WTC11 (cell line): ENCODE measurements around the gene SLC5A8. TPM values are rescaled to one million over a fixed set of nuclear protein-coding genes. Genes with fewer than 3 reads are reported as not detected.

Experiments used
- ATAC-seq: fragments of 200-7000 bp; cut with Tn5 transposase; 2 replicates; pipeline ENCODE4 v1.10.0; 2021; ENCODE audit warnings: mild to moderate bottlenecking, moderate library complexity
- CTCF ChIA-PET: fragments of 300-600 bp; sonication (Branson Sonifier 250); formaldehyde crosslinking; loops from one replicate; lab custom pipeline; 2021; ENCODE audit warnings: antibody characterized with exemption; lab: Charles Lee
- POLR2A ChIA-PET: fragments of 350-600 bp; sonication (Branson Sonifier 250); formaldehyde crosslinking; loops from one replicate; lab custom pipeline; 2021; ENCODE audit warnings: antibody characterized with exemption; lab: Charles Lee
- DNase-seq: peaks from one replicate; pipeline ENCODE4 v3.0.0; 2021; ENCODE audit warnings: low spot score
- H3K27ac Mint-ChIP-seq: 2 replicates; pipeline ENCODE4 v1.8.0; 2021; ENCODE audit warnings: mixed read lengths
- H3K27me3 Mint-ChIP-seq: 2 replicates; pipeline ENCODE4 v1.8.0; 2021; ENCODE audit warnings: low read depth, mild to moderate bottlenecking, moderate library complexity, mixed read lengths
- H3K36me3 Mint-ChIP-seq: 2 replicates; pipeline ENCODE4 v1.8.0; 2021; ENCODE audit warnings: mixed read lengths
- H3K4me1 Mint-ChIP-seq: 2 replicates; pipeline ENCODE4 v1.8.0; 2022; ENCODE audit warnings: mixed read lengths
- H3K4me3 Mint-ChIP-seq: 2 replicates; pipeline ENCODE4 v1.8.0; 2021; ENCODE audit warnings: mild to moderate bottlenecking, moderate library complexity, mixed read lengths
- H3K9me3 Mint-ChIP-seq: 2 replicates; pipeline ENCODE4 v1.8.0; 2021; ENCODE audit warnings: mixed read lengths
- CBFB ChIP-seq: sonication (generic); formaldehyde crosslinking; IDR thresholded peaks from 2 replicates; pipeline ENCODE4 v1.8.1; 2022; ENCODE audit warnings: mild to moderate bottlenecking, low read depth, missing genetic modification reagents
- E2F5 ChIP-seq: sonication (generic); formaldehyde crosslinking; IDR thresholded peaks from 2 replicates; pipeline ENCODE4 v1.8.1; 2022; ENCODE audit warnings: mild to moderate bottlenecking, moderate library complexity, missing genetic modification reagents
- ERG ChIP-seq: fragments of 250-450 bp; sonication (Bioruptor Pico); IDR thresholded peaks from 2 replicates; pipeline ENCODE4 v1.8.0; 2021; ENCODE audit warnings: mild to moderate bottlenecking
- FOXJ3 ChIP-seq: sonication (generic); formaldehyde crosslinking; IDR thresholded peaks from 2 replicates; pipeline ENCODE4 v1.9.0; 2021; ENCODE audit warnings: missing genetic modification reagents, mild to moderate bottlenecking, borderline replicate concordance
- GABPB1 ChIP-seq: sonication (generic); formaldehyde crosslinking; IDR thresholded peaks from 2 replicates; pipeline ENCODE4 v1.8.1; 2023; ENCODE audit warnings: mild to moderate bottlenecking, missing genetic modification reagents
- GRHL2 ChIP-seq: fragments of 250-450 bp; sonication (Bioruptor Pico); IDR thresholded peaks from 2 replicates; pipeline ENCODE4 v1.8.0; 2022; ENCODE audit warnings: mild to moderate bottlenecking, moderate library complexity; ENCODE audit not compliant: insufficient replicate concordance, severe bottlenecking
- KAT7 ChIP-seq: sonication (generic); formaldehyde crosslinking; IDR thresholded peaks from 2 replicates; pipeline ENCODE4 v1.8.1; 2023; ENCODE audit warnings: missing genetic modification reagents, mild to moderate bottlenecking, borderline replicate concordance
- NFATC4 ChIP-seq: fragments of 250-450 bp; sonication (Bioruptor Pico); IDR thresholded peaks from 2 replicates; pipeline ENCODE4 v1.9.0; 2021; ENCODE audit warnings: mild to moderate bottlenecking
- NR1H2 ChIP-seq: sonication (generic); formaldehyde crosslinking; IDR thresholded peaks from 2 replicates; pipeline ENCODE4 v1.9.0; 2021; ENCODE audit warnings: mild to moderate bottlenecking, moderate library complexity, missing genetic modification reagents
- OVOL2 ChIP-seq: fragments of 250-450 bp; sonication (Bioruptor Pico); IDR thresholded peaks from 2 replicates; pipeline ENCODE4 v1.9.0; 2021; ENCODE audit warnings: mild to moderate bottlenecking, borderline replicate concordance
- PRDM15 ChIP-seq: sonication (generic); formaldehyde crosslinking; IDR thresholded peaks from 2 replicates; pipeline ENCODE4 v1.8.0; 2022; ENCODE audit warnings: missing genetic modification reagents
- SMAD3 ChIP-seq: sonication (generic); formaldehyde crosslinking; IDR thresholded peaks from 2 replicates; pipeline ENCODE4 v1.8.0; 2022; ENCODE audit warnings: missing genetic modification reagents, mild to moderate bottlenecking, borderline replicate concordance
- TEAD1 ChIP-seq: sonication (generic); formaldehyde crosslinking; IDR thresholded peaks from 2 replicates; pipeline ENCODE4 v1.8.0; 2022; ENCODE audit warnings: mild to moderate bottlenecking, missing genetic modification reagents
- ZNF121 ChIP-seq: sonication (generic); formaldehyde crosslinking; IDR thresholded peaks from 2 replicates; pipeline ENCODE4 v1.8.0; 2023; ENCODE audit warnings: missing genetic modification reagents
- ZNF396 ChIP-seq: fragments of 250-450 bp; sonication (Bioruptor Pico); IDR thresholded peaks from 2 replicates; pipeline ENCODE4 v1.8.0; 2021; ENCODE audit warnings: mild to moderate bottlenecking, moderate library complexity, borderline replicate concordance
- ZNF425 ChIP-seq: fragments of 250-450 bp; sonication (Bioruptor Pico); conservative IDR thresholded peaks from 2 replicates; pipeline ENCODE4 v1.9.0; 2021; ENCODE audit warnings: mild to moderate bottlenecking
- ZNF671 ChIP-seq: fragments of 250-450 bp; sonication (Bioruptor Pico); IDR thresholded peaks from 2 replicates; pipeline ENCODE4 v1.8.0; 2021; ENCODE audit warnings: mild to moderate bottlenecking
- ZSCAN18 ChIP-seq: fragments of 250-450 bp; sonication (Bioruptor Pico); IDR thresholded peaks from 2 replicates; pipeline ENCODE4 v2.1.2; 2022; ENCODE audit warnings: mild to moderate bottlenecking, moderate library complexity
- total RNA-seq: library from RNA; stranded (reverse); gene quantifications from 3 replicates; pipeline ENCODE4 v1.2.3, GENCODE V29; 2021
- TF ChIP-seq, protein P1 (sequence below): sonication (generic); formaldehyde crosslinking; IDR thresholded peaks from 2 replicates; pipeline ENCODE4 v1.8.1; 2023; ENCODE audit warnings: mild to moderate bottlenecking, missing genetic modification reagents
- TF ChIP-seq, protein P2 (sequence below): sonication (generic); formaldehyde crosslinking; IDR thresholded peaks from 2 replicates; pipeline ENCODE4 v1.8.1; 2023; ENCODE audit warnings: mild to moderate bottlenecking, missing genetic modification reagents, moderate library complexity

The SLC5A8 gene
- total RNA-seq, 1 experiment from 2014 or later, result not detected

GRCh38 chr12:101181776-101182175 is 28.3 kb downstream of the SLC5A8 start (continued):
- no peak for TF ChIP-seq GRHL2 (CRISPR knock-in tag)
- TF ChIP-seq OVOL2, result no peak
- TF ChIP-seq NFATC4 (CRISPR knock-in tag), result no peak
- TF ChIP-seq FOXJ3, result no peak
- TF ChIP-seq SMAD3, result no peak
- no peak for TF ChIP-seq ZNF121 (CRISPR knock-in tag)
- TF ChIP-seq, all 79 proteins: peak for 0

DNA sequence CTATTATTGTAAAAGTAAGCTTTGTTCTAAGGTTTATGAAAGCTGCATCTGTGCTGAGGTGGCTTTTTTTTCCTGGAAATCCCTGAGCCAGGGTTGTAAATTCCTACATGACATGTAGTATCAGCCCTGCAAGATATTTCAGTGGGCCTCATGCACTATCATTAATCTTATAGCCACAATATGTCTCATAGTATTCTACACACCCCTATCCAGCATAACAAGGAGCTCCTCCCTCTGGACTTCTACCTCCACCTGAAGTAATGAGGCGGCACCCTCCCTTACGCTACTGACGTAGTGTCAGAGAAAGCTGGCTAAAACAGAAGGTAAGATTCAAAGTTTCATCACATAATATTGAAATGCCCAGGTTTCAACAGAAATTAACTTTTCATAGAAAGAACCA is 35.5 kb downstream of the SLC5A8 start:
- no peak for TF ChIP-seq ERG
- no peak for TF ChIP-seq GABPB1 (CRISPR knock-in tag)
- TF ChIP-seq, protein P1, sequence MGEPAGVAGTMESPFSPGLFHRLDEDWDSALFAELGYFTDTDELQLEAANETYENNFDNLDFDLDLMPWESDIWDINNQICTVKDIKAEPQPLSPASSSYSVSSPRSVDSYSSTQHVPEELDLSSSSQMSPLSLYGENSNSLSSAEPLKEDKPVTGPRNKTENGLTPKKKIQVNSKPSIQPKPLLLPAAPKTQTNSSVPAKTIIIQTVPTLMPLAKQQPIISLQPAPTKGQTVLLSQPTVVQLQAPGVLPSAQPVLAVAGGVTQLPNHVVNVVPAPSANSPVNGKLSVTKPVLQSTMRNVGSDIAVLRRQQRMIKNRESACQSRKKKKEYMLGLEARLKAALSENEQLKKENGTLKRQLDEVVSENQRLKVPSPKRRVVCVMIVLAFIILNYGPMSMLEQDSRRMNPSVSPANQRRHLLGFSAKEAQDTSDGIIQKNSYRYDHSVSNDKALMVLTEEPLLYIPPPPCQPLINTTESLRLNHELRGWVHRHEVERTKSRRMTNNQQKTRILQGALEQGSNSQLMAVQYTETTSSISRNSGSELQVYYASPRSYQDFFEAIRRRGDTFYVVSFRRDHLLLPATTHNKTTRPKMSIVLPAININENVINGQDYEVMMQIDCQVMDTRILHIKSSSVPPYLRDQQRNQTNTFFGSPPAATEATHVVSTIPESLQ, result no peak
- no peak for TF ChIP-seq KAT7 (CRISPR knock-in tag)
- TF ChIP-seq ZNF671, result no peak
- no peak for TF ChIP-seq ZSCAN18 (CRISPR knock-in tag)
- no peak for TF ChIP-seq TEAD1 (CRISPR knock-in tag)
- TF ChIP-seq NR1H2 (CRISPR knock-in tag), result no peak
- no peak for TF ChIP-seq NFATC4 (CRISPR knock-in tag)
- TF ChIP-seq, protein P2, sequence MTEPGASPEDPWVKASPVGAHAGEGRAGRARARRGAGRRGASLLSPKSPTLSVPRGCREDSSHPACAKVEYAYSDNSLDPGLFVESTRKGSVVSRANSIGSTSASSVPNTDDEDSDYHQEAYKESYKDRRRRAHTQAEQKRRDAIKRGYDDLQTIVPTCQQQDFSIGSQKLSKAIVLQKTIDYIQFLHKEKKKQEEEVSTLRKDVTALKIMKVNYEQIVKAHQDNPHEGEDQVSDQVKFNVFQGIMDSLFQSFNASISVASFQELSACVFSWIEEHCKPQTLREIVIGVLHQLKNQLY (CRISPR knock-in tag), result no peak
- TF ChIP-seq CBFB (CRISPR knock-in tag), result no peak
- TF ChIP-seq ZNF425, result no peak
- POLR2A ChIA-PET, result interaction anchor here (0.5 kb wide), 1 partner anchor 730 kb away, joined by 3 read pairs; no protein-coding TSS in a partner anchor
- Mint-ChIP-seq H3K4me3 (no peak overlapping the region), H3K9me3 (no peaks in the 10 kb centered on the region), H3K4me1 (no peaks in the 10 kb centered on the region), H3K36me3 (no peaks in the 10 kb centered on the region), H3K27ac (no peak overlapping the region), H3K27me3 (no peaks in the 10 kb centered on the region; the same call in 1 of the 2 replicates)
- DNase-seq (no peak), ATAC-seq (no peak)
- CTCF ChIA-PET, result interaction anchor here (0.9 kb wide), 1 partner anchor 149 kb away, joined by 3 read pairs; no protein-coding TSS in a partner anchor

DNA sequence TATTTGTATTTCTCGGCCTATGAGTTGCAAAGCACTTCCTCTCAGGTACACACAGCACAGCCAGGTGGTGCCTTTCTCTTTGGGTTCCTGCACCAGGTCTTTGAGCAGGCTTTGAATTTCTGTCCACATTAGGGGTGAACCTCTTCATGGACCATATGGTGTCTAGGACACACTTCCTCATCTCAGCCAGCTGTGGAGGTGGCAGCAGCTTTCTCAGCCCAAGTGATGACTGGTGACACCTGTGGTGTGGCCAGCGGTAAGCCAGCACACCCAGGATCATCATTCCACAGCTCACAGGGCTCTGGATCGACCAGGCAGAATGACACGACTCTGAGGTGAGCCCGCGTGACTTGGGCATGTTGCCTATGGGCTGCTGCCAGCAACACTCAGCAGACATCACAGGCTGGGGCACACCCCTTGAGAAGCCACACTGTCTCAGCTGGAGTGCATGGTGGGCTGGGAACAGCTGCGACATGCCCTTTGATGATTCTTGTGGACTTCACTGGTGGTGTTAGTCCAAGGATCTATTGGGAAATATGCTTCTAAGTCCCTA is 36.8 kb downstream of the SLC5A8 start:
- DNase-seq (no peak), ATAC-seq (no peak)
- ChIA-PET CTCF (interaction anchor here (0.6 to 1.3 kb wide), 7 partner anchors 13 to 197 kb away, joined by 3 to 8 read pairs (median 4); partner anchors contain the start of gene UTP20), POLR2A (interaction anchor here (0.5 kb wide), 1 partner anchor 331 kb away, joined by 3 read pairs; no protein-coding TSS in a partner anchor)
- Mint-ChIP-seq H3K27me3 (no peaks in the 10 kb centered on the region; the same call in 1 of the 2 replicates), H3K36me3 (no peaks in the 10 kb centered on the region), H3K27ac (no peak overlapping the region), H3K4me3 (no peak overlapping the region), H3K4me1 (no peaks in the 10 kb centered on the region), H3K9me3 (no peaks in the 10 kb centered on the region)
- no peak for TF ChIP-seq ZNF396
- TF ChIP-seq PRDM15 (CRISPR knock-in tag), result no peak
- TF ChIP-seq CBFB (CRISPR knock-in tag), result no peak
- TF ChIP-seq E2F5 (CRISPR knock-in tag), result no peak
- TF ChIP-seq FOXJ3, result no peak
